Caki2 (cell line): ENCODE results near the gene HOXC11. TPM values are rescaled to one million over a fixed set of nuclear protein-coding genes. Genes with fewer than 3 reads are reported as not detected.
A peak's percentile ranks its signal among the peaks of the same experiment; 100 is the strongest.

Experiments used
- DNase-seq: peaks from one replicate; pipeline ENCODE4 v3.0.0-alpha.2; 2015; ENCODE audit warnings: low read depth
- in situ Hi-C: cut with HindIII; loops from 2 replicates; pipeline ENCODE4 v1.10.0; 2016; ENCODE audit warnings: low sequenced_read_pairs, low pct_unique_long_range_greater_than_20kb, mixed read lengths
- total RNA-seq: library from RNA; depleted of rRNA; stranded (reverse); fragments of >200 nt; shearing (Covaris generic); gene quantifications from 2 replicates; pipeline ENCODE4 v1.2.3, GENCODE V29; 2014; ENCODE audit warnings: low replicate concordance

Gene HOXC11
- total RNA-seq, 1 experiment from 2014 or later = not detected

DNA sequence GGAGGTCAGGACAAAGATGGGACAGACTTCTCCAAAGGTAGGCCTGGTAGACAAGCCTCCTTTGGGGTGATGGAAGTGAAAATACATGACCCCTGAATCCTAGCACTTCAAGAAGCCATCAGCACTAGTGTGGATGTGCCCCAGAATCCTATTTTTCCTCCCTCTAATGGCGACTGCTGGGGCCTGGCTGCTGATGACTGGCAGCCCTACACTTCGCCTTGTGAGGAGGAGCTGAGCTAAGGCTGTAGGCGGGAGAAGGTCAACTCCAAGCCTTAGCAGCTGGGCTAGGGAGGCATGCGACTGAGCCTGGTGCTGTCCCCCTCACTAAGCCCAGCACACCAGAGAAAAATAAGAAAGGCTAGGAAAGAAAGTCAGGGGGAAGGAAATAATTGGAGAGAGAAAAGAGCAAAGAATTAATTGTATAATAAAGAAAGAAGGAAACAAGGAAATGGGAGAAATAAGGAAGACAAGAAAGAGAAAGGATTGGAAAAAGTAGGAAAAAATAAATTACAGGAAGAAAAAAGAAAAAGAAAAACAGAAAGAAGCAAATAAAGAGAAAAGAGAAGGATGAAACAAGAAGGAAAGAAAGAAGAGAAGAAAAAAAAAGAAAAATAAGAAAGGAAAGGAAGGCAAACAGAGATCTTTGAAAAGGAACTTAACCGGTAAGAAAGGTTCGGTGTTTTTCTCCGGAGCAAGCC lies 7.3 kb downstream of the HOXC11 start:
- in situ Hi-C loops = no loop called here

DNA sequence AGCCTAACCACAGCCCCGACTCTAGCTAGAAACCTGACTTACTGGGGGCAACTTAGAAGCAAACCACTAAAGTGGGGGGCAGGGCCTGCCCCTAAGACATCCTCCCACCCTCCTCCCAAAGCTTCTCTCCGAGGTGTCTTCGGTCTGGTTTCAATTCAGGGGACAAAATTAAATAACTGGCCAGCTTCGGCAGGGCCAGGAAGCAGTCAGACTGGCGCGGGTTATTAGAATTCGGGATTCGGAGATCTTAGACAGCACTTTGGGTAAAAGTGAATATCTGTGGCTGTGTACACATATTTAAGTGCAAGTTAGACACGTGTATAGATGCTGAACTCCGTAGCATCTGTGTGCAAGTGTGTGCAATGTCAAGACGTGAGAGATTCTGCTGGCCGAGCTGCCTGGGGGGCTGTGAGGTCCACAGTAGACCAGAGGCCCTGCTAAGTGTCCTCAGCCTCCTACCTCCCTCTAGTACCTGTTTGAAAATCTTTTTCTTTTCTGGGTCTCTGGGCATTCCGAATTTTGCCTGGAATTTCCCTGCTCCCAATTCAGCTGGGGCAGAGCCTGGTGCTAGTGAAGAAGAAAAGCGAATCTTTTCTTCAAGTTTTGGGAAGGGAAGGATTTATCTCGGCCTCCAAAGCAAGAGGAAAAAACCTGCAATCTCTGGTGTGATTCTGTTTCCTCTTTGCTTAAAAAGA lies 8.0 kb downstream of the HOXC11 start:
- in situ Hi-C loops = no loop called here
- no peak for DNase-seq

More for the DNA sequence above, 7.3 kb downstream of the HOXC11 start:
- DNase-seq = no peak

GRCh38 chr12:53981634-53982565 lies 9.0 kb downstream of the HOXC11 start:
- no peak for DNase-seq
- in situ Hi-C loops = no loop called here

DNA sequence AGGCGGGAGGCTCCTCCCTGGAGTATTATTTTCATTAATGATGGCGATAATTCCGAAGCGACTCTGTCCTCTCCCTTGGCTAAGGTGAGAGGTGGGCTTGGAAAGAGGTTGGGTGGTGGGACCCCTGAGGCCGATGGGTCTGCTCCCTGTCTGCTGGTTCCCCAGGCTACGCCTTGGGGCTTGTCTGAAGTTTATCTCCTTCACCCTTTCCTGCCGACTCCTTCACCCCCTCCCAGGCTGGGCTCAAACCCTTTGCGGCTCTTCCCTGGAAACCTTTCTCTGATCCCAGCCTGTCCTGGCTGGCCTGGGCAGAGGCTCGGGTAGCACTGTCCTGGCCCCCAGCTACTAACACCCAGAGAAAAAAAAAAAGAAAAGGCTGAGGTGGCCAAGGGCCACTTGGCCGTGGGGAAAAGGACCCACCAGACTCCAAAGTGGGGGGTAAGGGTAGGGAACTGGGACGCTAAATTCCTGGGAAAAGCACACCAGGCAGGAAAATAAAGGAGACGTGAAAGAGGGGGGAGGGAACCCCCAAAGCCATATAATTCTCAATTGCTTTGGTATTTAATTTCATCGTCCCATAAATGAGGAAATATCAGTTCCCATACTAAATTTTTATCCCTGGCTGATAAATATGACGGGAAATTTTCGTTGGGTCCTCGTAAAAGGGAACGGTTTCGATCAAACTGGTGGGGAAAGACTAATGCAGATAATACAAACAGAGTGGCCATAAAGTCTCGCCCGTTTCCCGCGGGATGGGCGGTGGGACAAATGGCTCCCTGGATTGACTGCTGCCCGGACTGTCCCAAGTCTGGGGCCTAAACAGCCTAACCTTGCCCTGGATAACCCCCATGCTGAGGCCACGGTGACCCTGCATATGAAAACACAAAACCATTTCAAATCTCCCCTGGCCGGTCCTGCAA lies 10.0 kb downstream of the HOXC11 start:
- in situ Hi-C loops = no loop called here
- no peak for DNase-seq

GRCh38 chr12:53983568-53983949 lies 10.6 kb downstream of the HOXC11 start:
- no peak for DNase-seq
- in situ Hi-C loops = no loop called here

DNA sequence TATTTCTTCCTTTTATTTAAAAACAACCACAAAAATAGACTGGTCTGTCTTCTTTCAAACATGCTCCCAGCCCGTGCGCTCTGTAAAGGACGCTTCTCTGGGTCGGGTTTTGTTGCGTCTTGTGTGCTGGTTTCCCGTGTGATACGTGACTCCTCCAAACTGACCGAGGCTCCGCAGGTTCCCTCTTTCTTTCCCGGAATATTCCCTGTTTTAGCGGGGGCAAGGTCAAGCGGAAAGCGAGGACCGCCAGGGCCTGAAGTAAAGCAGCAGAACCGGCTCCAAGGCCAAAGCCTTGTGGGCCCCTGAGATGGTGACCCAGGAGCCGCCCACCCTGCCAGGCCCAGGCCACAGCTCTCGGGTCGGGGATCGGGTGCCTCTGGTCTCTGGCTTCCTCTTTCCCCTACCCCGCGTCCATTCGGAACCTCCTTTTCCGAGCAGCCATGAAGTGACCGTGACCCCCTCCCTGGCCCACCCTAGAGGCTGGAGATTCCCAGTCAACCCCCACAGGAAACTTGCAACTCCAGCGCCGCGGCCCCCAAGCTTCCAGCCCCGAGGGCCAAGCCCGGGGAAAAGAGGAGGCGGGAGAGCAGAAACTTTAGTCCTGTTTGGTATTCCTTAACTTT lies 11.1 kb downstream of the HOXC11 start:
- in situ Hi-C loops = no loop called here
- DNase-seq = no peak

DNA sequence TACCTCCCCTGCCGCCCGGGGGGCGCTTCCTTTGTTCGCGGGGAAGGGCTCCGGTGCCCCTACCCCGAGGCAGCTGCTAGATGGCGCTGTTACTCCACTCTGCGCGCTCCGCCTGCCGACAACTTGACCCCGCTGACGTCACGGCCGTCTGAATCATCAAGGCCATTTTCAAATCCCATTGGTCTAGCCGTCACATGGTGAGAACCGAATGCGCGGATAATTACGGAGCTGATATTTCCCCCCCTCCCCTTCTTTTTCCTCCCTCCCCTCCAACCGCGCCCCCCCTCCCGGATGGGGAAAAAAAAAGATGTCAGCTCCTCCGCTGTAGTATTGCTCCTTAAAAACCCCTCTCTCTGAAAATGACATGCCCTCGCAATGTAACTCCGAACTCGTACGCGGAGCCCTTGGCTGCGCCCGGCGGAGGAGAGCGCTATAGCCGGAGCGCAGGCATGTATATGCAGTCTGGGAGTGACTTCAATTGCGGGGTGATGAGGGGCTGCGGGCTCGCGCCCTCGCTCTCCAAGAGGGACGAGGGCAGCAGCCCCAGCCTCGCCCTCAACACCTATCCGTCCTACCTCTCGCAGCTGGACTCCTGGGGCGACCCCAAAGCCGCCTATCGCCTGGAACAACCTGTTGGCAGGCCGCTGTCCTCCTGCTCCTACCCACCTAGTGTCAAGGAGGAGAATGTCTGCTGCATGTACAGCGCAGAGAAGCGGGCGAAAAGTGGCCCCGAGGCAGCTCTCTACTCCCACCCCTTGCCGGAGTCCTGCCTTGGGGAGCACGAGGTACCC lies 12.2 kb downstream of the HOXC11 start, which contains the start of gene HOXC10:
TSS of gene HOXC10 (plus strand) at position 246 of the 791 bp plus-strand sequence. CDS start at position 360, 114 bp downstream.
- peak; percentile 92 for DNase-seq
- in situ Hi-C loops = no loop called here

- in situ Hi-C loops = no loop called here
- DNase-seq = no peak
Observed at GRCh38 chr12:53985692-53985993, 12.7 kb downstream of the HOXC11 start.

DNA sequence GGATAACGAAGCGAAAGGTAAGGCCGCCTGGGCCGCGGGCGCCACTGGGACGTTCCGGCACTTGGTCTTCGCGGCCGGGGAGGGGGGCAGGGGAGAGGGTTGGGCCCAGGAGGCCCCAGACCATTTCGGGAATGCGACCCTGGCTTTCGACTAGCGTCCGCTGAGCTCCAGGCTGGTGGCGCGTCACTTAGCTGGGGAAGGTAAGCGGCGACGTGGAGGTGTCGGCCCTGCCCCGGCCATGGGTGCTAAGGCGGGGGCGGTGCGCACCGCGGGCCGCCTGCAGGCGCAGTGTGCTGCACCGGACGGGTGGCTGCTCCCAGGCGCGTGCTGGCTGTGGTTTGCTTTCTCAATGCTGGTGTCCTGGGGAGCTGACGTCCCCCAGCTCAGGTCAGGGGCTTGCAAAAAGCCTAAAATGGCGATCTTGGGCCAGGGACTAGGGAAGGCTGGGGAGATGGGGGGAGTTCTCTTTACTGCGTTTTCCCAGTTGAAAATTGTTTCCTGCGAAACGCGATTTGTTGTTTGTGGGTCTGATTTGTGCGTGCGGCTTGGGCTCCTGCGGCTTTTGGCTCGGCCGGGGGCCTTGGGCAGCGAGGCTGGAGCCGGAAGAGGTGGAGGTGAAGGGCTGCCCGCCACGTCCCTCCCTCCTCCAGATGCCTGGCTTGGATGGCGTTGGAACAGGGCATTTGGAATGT lies 13.2 kb downstream of the HOXC11 start:
- in situ Hi-C loops = no loop called here
- peak; percentile 71 for DNase-seq

- no peak for DNase-seq
- in situ Hi-C loops = no loop called here
Observed at GRCh38 chr12:53986686-53987483, 14.0 kb downstream of the HOXC11 start.

- in situ Hi-C loops = no loop called here
- DNase-seq = no peak
Observed at GRCh38 chr12:53987787-53988230, 14.9 kb downstream of the HOXC11 start.

- no peak for DNase-seq
- in situ Hi-C loops = no loop called here
Observed at GRCh38 chr12:53988541-53989226, 15.8 kb downstream of the HOXC11 start.

- in situ Hi-C loops = no loop called here
- DNase-seq = no peak
Observed at GRCh38 chr12:53989227-53990113, 16.5 kb downstream of the HOXC11 start.
